NCI-H460 (cell line): ENCODE measurements around the gene SYT12. TPM values are rescaled to one million over a fixed set of nuclear protein-coding genes. Genes with fewer than 3 reads are reported as not detected.

Experiments used
- DNase-seq: peaks from one replicate; pipeline ENCODE4 v3.0.0-alpha.2; 2016; ENCODE audit warnings: low read depth; ENCODE audit errors: extremely low read depth
- total RNA-seq: library from RNA; depleted of rRNA; stranded (reverse); fragments of >200 nt; shearing (Covaris generic); gene quantifications from 2 replicates; pipeline ENCODE4 v1.2.3, GENCODE V29; 2014; rRNA removed

SYT12 gene
- total RNA-seq, 1 experiment from 2014 or later = 0.32 TPM

GRCh38 chr11:67090717-67091116 is 67.8 kb downstream of the SYT12 start:
- DNase-seq = no peak

DNA sequence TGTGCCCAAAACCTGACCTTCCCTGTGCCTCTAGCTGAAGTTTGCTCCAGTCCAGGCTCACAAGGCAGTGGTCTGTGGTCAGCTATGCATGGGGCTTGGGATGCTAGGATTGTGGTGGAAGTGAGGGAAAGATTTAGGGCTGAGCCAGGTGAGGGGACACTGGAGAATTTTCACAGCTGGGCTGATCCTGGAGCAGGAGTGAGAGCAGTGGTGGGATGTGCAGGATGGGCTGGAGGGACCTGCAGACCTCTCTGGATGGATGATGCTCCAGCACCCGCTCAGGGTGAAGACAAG is 72.2 kb downstream of the SYT12 start:
- no peak for DNase-seq

DNA sequence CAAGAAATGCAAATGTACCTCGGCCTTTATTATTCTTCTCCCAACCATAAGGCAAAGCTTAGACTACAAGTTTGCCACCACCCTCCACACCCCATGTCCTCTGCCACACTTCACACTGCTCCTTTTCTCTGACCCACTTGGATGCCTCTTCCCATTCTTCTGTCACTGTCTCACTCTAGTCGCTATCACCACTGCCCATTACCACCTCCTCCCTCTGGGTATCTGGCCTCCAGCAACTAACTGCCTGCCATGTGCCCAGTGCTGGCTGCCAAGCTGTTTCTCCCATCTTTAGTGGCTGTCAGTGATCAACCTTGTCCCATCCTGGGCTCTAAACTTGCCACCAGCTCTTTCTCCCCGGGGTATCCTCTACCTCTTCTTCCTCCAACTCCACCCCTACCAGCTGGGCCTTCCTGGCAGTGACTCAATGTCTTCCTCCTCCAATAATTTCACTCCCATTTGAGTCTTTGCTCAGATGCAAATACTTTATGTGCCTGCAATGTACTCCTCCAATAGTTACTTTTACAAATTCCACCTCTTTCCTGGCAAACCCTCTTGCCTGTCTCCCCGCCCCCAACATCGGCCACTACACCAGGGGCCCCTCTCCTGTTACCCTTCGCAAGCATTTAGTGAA is 76.0 kb downstream of the SYT12 start:
- no peak for DNase-seq

DNA sequence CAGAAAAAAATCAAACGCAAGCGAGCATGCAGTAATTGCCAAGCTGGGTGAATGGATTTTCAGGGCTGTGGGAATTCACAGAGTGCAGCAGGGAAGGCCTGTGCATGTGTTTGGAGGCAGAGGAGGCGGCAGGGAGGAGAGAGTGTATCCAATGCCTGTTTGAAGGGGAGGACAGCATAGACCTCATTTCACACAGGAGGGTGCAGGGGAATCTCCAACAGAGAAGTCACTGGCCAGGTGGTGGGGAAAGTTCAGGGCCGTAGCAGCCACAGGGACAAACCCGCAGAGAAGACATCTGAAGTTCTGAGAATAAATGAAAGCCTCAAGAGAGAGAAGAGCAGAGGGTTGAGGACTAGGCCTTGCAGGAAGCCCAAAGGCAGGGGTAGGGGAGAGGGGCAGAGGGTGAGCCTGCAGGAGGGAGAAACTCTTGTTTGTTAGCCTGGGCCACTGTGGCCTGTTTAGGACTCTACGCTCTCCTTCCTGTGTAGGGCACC is 76.9 kb downstream of the SYT12 start:
- DNase-seq = no peak

Other genes with a start within 250 kb of the SYT12 start
- gene RCE1, start 179.7 kb upstream of the SYT12 start, total RNA-seq = 24.1 and 30.8 TPM in 2 replicates
- 30.5 and 32.4 TPM in 2 replicates for gene LRFN4, start 166.1 kb upstream of the SYT12 start, total RNA-seq
- 22.2 and 25.5 TPM in 2 replicates for gene PC, start 64.8 kb upstream of the SYT12 start, total RNA-seq
- gene C11orf86, start 47.8 kb upstream of the SYT12 start, total RNA-seq = not detected in 2 replicates
- 6.5 and 8.9 TPM in 2 replicates for gene RHOD, start 33.7 kb downstream of the SYT12 start, total RNA-seq
- 15.1 and 18.5 TPM in 2 replicates for gene KDM2A, start 96.1 kb downstream of the SYT12 start, total RNA-seq
- 39.2 and 40.7 TPM in 2 replicates for gene GRK2, start 243.3 kb downstream of the SYT12 start, total RNA-seq